OCI-LY7 (cell line): ENCODE results near the gene TMEM218.

ENCODE experiments used
- CTCF ChIP-seq: fragments of 200-600 bp; sonication (generic); conservative IDR thresholded peaks from 2 replicates; pipeline ENCODE4 v1.5.1; 2014; ENCODE audit warnings: mild to moderate bottlenecking, antibody characterized with exemption, low read length, moderate library complexity, mixed read lengths
- EZH2phosphoT487 ChIP-seq: fragments of 200-600 bp; sonication (generic); IDR thresholded peaks from 2 replicates; pipeline ENCODE4 v1.6.1; 2018; ENCODE audit warnings: low read depth, borderline replicate concordance, mild to moderate bottlenecking, mixed run types, antibody characterized with exemption, low read length, moderate library complexity, mixed read lengths

GRCh38 chr11:125157118-125157733 is 45.8 kb upstream of the TMEM218 start:
- TF ChIP-seq EZH2phosphoT487 (no peak), CTCF (no peak)
